GM13977 (cell line): ENCODE results near the gene FAM72B.
"Not testable (repeated sequence)": the region's sequence is repeated elsewhere in the genome, so short reads cannot be mapped to it uniquely, and the experiment has no call there.

Experiments used
- DNase-seq: peaks from one replicate; pipeline ENCODE4 v3.0.0; 2012; ENCODE audit warnings: low spot score
- in situ Hi-C: fragments of 300-500 bp; cut with MboI; formaldehyde crosslinking; loops from one replicate; pipeline ENCODE4 v1.12.0; 2022; ENCODE audit warnings: low sequenced_read_pairs, low pct_unique_long_range_greater_than_20kb, mixed read lengths, inconsistent platforms; ENCODE audit not compliant: unreplicated experiment

The FAM72B gene

DNA sequence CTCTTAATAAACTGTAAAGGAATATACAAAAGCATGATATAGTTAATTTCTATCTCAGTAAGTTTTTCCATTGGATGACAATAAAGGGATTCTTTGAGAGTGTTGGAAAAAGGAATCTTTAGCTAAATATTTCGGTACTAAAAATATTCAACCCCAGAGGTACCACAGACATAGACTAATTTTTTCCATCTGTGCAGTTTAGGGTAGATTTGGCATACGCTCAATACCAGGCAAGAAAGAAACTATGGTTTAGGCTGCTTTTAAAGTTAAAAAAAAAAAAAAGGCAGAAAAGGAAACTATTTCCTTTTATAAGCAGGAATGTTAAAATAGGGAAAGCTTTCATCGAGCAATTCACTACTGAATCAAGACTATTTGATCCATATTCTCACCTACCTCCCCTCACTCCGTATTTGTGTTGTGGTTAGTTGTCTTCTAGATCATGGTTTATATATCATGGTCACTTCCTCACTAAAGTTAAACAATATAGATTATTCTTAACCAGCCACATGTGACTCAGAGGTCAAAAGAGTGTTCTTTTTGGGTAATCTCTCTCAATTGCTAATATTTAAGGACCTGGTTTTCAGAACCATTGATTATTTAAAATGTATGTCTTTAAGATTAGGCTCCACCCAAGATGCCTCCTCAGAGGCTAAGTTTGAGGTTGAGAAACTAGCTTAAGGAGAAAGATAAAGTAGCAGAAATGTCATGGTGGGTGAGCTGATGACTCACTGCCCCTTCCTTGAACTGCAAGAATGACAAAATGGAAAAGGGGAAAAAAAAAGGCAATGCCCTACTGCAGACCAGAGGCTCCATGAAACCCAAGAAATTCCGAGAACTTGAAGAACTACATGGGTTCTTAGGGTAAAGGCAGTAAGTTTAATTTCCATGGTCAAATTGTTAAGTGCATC, 20.0 kb downstream of the FAM72B start:
- in situ Hi-C loops, DNase-seq: not testable (repeated sequence)

DNA sequence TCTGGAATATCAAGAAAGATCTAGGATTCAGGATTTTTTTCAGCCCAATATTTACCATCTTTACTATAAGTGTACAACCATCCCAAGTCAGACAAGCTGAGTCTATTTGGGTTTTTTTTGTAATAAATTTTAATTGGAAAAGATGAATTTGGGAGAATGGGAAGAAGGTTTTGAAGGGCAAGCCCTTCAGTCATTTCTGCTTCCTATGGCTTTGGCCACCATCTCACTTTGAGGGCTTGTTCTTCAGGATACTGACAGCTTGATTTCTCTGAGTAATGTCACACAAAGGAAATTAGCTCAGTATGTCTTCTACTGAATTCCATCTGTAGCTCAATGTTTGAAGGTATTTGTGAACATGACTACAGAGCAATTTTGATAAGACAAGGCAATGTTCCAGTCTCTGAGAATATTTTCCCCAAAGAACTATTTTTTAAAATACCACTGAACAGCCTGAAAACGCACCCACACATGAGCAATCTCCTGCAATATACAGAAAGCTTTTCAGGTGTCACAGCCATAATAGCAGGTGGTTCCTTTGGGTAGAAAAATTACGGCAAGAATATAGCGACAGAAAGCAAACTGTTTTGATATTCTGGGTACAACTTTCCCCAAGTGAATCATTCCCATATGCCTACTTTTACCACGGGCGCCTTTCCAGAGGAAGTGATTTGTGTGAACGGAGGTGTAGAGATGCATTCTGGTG, 22.8 kb downstream of the FAM72B start:
- in situ Hi-C loops, DNase-seq: not testable (repeated sequence)

DNA sequence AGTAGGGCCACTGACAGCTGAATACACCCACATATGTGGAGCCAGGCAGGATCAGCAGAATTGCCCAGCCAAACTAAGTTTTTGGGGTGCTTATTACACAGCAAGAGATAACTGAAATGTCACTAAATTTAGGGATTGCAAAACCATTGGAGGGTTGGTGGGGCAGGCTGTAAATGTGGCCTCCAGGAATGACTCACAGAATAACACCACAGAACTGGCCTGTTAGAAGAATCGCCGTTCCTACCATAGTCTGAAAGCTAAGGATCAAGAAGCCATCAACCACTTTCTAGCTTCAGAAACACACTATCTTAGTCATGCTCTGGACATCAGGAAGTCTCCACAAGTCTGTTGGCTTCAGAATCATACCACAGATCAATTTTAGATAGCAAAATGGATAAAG, 24.0 kb downstream of the FAM72B start:
- in situ Hi-C loops, DNase-seq: not testable (repeated sequence)

- in situ Hi-C loops, DNase-seq: not testable (repeated sequence)
Measured at GRCh38 chr1:121157609-121158008, 26.5 kb downstream of the FAM72B start.

- in situ Hi-C loops, DNase-seq: not testable (repeated sequence)
Measured at GRCh38 chr1:121156958-121157603, 27.1 kb downstream of the FAM72B start.

DNA sequence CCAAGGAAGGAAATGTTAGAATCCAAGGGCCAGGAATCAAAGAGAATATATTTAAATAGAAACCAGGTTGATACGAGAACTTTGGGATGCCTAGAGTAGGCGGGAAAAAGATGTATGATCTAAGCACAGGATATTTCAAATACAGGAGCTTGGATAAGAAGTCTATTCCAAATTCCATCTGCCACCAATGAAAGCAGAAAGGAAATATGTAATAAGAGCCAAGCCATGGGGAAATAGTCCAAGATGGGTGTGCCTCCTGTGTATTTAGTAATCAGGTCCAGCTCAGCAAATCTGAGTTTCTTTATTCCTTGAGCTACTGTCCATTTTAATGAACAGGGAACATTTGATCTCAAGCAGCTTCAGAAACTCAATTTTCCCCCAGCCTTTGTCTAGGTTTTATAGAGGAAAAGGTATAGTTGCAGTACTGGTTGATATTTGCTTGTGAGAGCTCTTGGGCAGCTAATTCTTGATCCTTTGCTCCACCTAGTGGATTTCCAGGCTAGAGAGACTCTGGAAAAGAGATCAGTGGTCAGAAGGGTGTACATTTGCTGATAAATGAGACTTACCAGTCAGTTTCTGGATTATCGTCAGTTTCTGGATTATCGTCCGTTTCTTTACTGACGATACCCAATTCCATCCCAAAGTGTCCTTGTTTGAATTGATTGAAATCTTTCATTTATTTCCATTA, 28.3 kb downstream of the FAM72B start:
- in situ Hi-C loops, DNase-seq: not testable (repeated sequence)

GRCh38 chr1:121154811-121155210, 29.3 kb downstream of the FAM72B start:
- DNase-seq, in situ Hi-C loops: not testable (repeated sequence)

- in situ Hi-C loops, DNase-seq: not testable (repeated sequence)
Measured at GRCh38 chr1:121152788-121153187, 31.4 kb downstream of the FAM72B start.

- DNase-seq, in situ Hi-C loops: not testable (repeated sequence)
Measured at GRCh38 chr1:121151294-121151693, 32.8 kb downstream of the FAM72B start.

- in situ Hi-C loops, DNase-seq: not testable (repeated sequence)
Measured at GRCh38 chr1:121148489-121149190, 35.5 kb downstream of the FAM72B start.

- in situ Hi-C loops: not testable (repeated sequence)
Measured at GRCh38 chr1:121140393-121140792, 43.7 kb downstream of the FAM72B start.

DNA sequence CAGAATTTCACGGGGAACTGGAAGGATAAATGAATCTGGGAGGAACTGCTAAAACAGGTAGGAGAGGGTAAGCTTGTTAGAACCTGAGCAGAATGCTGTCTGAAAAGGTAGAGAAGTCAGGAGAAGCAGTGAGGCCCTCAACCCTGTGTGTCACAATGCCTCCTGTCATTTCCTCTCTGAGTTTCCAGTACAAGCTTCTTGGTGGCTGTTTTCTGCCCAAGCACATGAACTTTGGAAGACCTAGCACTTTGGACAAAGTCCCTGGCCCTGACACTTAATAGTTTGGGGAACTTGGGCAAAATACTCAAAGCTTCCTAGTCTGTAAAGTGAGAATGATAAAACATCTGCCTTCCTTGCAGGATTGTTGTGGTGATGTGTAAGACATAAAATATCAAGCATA, 52.6 kb downstream of the FAM72B start:
- in situ Hi-C loops: not testable (repeated sequence)

More at GRCh38 chr1:121140393-121140792, 43.7 kb downstream of the FAM72B start:
- DNase-seq: not testable (repeated sequence)

DNA sequence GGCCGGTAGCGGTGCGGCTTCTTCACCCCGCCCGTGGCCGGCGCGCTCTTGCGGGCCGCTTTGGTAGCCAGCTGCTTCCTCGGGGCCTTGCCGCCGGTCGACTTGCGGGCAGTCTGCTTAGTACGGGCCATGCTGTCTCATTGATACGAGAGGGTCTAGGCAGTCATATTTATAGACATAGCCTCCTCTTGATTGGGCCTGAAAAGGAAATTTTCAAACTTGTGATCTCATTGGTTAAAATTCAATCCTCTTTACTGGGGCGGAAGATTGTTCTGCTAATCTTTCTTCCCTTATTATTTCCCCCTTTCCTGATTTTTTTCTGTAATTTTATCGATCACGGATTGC, 65.7 kb downstream of the FAM72B start:
- DNase-seq, in situ Hi-C loops: not testable (repeated sequence)

More for the DNA sequence above, 52.6 kb downstream of the FAM72B start:
- not testable (repeated sequence) for DNase-seq
